GM12872 (cell line): ENCODE measurements around the gene EEFSEC.

ENCODE experiments used
- TF ChIP-seq, protein P1 (sequence below): IDR thresholded peaks from 3 replicates; pipeline ENCODE4 v1.5.1; 2011; ENCODE audit warnings: low read depth, mild to moderate bottlenecking, low read length, moderate library complexity; ENCODE audit not compliant: insufficient read depth

EEFSEC gene

DNA sequence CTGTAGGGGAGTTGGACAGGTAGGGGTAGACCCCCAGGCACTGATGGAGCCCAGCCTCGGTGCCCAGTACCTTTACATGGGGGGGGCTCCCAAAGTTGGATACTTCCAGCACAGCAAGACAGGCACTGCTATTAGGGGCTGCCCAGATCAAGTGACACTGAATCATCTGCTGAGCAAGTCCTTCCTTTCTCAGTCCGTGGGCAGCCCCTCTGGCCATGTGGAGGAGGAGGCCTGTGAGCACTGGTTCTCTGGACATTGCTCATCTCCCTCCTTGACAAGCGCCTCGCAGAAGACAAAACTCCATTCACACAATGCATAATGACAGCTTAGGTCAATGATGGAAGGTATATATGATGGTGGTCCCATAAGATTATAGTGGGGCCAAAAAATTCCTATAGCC, 35.7 kb downstream of the EEFSEC start:
- TF ChIP-seq, protein P1, sequence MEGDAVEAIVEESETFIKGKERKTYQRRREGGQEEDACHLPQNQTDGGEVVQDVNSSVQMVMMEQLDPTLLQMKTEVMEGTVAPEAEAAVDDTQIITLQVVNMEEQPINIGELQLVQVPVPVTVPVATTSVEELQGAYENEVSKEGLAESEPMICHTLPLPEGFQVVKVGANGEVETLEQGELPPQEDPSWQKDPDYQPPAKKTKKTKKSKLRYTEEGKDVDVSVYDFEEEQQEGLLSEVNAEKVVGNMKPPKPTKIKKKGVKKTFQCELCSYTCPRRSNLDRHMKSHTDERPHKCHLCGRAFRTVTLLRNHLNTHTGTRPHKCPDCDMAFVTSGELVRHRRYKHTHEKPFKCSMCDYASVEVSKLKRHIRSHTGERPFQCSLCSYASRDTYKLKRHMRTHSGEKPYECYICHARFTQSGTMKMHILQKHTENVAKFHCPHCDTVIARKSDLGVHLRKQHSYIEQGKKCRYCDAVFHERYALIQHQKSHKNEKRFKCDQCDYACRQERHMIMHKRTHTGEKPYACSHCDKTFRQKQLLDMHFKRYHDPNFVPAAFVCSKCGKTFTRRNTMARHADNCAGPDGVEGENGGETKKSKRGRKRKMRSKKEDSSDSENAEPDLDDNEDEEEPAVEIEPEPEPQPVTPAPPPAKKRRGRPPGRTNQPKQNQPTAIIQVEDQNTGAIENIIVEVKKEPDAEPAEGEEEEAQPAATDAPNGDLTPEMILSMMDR = no peak

DNA sequence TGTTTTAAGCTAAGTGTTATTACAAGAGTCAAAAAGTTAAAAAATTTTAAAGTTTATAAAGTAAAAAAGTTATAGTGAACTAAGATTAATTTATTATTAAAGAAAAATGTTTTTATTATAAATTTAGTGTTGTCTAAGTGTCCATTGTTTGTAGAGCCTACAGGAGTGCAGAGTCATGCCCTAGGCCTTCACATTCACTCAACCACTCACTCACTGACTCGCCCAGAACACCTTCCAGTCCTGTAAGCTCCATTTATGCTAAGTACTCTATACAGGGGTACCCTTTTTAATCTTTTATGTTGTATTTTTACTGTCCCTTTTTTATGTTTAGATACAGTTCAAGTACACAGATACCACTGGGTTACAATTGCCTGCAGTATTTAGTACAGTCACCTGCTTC, 37.2 kb downstream of the EEFSEC start:
- TF ChIP-seq, protein P1 = no peak

DNA sequence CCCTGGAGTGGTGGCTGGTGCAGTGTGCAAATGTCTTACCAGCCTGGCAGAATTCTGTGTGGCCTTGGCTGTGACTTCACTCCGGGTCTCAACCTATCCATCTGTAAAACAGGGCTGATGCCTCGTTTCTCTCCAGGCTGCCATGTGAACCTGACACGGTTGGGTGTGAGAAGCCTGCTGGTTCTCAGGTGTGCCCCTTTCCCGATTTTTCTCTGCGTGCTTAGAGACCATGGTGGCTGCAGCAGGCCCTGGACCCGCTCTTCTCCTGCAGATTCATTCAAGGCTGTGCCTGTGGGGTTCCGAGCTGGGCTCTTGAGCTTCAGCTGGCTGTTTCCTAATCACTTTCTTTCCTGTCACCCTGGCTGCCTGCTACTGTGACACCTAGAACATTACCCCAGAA, 38.9 kb downstream of the EEFSEC start:
- TF ChIP-seq, protein P1 = no peak

DNA sequence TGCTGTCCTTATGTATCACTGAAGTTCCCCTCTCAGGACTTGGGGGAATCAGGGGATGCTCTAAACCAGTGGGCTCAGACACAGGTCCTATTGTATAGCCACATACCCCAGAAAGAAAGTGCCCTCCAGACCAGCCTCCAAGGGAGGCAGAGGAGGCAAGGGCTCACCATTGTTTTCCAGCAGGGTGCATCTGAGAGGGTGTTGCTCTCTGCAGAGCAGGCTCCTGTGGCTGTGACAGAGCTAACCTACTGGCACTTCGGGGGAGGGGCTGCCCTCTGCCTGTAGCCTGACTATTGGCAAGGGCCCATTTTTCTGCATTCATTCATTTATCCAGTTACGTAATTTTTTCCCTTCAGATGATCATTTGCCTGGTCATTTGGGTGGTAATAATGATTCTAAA, 39.9 kb downstream of the EEFSEC start:
- TF ChIP-seq, protein P1 = no peak

DNA sequence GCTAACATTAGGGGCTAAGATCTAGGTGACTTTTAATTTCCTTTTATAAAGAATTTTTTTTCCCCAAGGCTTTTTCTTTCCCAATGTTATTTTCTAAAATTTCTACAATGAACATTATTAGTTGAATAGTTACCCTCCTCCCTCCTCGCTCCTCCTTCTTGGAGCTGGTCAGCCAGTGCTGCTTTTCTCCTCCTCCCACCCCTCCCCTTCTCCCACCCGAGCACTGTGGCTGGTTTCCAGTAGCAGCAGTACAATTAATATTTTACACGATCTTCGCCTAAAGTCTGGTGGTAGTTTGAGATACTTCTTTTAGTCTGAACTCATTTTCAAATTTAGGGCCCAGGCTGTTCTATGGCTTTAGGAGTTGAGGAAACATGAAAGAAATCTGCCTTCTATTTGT, 41.6 kb downstream of the EEFSEC start:
- TF ChIP-seq, protein P1 = no peak

DNA sequence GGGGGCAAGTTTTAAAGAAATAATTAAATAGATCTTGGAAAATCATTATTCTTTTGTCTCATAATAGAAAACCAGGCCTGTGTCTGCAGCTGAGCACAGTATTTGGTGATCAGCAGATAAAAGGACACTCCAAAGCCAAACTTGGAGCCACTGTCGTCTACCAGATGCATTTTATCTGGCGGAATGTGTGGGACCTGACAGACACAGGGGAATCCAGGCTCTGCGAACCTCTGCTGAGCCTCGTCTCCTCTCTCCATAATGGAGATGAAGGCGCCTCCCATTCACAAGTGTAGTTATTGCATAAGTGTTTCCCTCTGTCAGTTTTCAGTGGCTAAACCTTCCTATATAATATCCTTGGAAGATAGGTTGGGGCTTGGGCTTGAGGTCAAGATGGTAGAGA, 42.1 kb downstream of the EEFSEC start:
- TF ChIP-seq, protein P1 = no peak

DNA sequence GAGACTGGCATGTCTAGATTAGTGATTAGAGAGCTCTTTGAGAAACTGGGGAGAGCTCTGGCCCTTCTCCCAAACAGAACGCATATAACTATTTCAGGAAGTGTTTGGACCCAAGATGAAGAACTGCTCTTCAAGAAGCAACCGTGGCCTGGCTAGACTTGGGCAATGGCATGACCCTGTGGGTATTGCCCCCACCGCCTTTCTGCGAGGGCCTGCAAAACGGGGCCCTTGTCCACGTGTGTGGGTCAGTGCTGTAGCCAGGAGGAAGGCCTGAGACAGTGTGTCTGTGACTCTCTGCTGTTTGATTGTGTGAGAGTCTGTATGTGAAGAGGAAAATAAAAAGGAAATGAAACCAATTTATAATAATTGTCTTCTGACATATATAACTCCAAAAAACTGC, 42.5 kb downstream of the EEFSEC start:
- TF ChIP-seq, protein P1 = no peak

DNA sequence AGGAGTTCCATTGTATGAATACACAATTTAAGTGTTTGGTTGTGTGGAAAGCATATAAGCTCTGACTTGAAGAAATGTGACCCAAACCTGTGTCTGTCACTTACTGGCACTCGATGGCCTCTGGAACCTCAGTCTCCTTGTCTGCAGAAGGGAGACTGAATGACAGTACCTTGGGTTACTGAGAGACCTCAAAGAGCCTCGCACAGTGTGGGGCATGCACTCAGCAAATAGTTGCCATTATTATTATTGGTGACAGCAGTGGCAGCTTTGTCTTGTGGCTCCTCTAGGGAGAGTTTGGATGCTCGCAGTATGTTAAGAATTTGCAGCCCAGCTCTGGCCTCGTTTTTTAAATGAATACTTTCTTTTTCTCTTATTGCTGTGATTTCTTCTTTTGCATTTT, 43.4 kb downstream of the EEFSEC start:
- TF ChIP-seq, protein P1 = no peak
